22Rv1 (cell line): Measurements from ENCODE around the gene TXK.

Experiments
- ZFX ChIP-seq: fragments of 450-650 bp; IDR thresholded peaks from 2 replicates; pipeline ENCODE4 v1.6.1; 2017; ENCODE audit warnings: antibody characterized with exemption, borderline replicate concordance
- TF ChIP-seq, protein P1 (sequence below): fragments of 450-650 bp; IDR thresholded peaks from 2 replicates; pipeline ENCODE4 v1.5.1; 2017; ENCODE audit warnings: mild to moderate bottlenecking

- TF ChIP-seq, protein P1, sequence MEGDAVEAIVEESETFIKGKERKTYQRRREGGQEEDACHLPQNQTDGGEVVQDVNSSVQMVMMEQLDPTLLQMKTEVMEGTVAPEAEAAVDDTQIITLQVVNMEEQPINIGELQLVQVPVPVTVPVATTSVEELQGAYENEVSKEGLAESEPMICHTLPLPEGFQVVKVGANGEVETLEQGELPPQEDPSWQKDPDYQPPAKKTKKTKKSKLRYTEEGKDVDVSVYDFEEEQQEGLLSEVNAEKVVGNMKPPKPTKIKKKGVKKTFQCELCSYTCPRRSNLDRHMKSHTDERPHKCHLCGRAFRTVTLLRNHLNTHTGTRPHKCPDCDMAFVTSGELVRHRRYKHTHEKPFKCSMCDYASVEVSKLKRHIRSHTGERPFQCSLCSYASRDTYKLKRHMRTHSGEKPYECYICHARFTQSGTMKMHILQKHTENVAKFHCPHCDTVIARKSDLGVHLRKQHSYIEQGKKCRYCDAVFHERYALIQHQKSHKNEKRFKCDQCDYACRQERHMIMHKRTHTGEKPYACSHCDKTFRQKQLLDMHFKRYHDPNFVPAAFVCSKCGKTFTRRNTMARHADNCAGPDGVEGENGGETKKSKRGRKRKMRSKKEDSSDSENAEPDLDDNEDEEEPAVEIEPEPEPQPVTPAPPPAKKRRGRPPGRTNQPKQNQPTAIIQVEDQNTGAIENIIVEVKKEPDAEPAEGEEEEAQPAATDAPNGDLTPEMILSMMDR, result no peak
- TF ChIP-seq ZFX, result no peak
Measured at GRCh38 chr4:48163746-48164145, 29.7 kb upstream of the TXK start.
